Measurements from ENCODE around the gene RIMS4. TPM values are rescaled to one million over a fixed set of nuclear protein-coding genes. Genes with fewer than 3 reads are reported as not detected.
A peak's percentile ranks its signal among the peaks of the same experiment; 100 is the strongest.

RIMS4 gene
- total and polyA plus RNA-seq, 9 of the 15 experiments (the other 6 are each of a cell fraction or from before 2014, with no cell fraction given) = 0.04 TPM; not detected in 8

GRCh38 chr20:44735816-44736169, 74.6 kb downstream of the RIMS4 start (continued):
- TF ChIP-seq THAP12 (CRISPR knock-in tag; IDR thresholded peaks at IDR 0.05) (no peak), HDAC8 (tag; IDR thresholded peaks at IDR 0.05) (0 out of 2 replicates have a peak, but pooled peaks have one; percentile 60), FOXM1 (IDR thresholded peaks at IDR 0.05; ENCODE audit: low read depth) (no peak), FOXM1 (CRISPR knock-in tag; IDR thresholded peaks at IDR 0.05; ENCODE audit: low read depth) (no peak), ZNF449 (CRISPR knock-in tag; IDR thresholded peaks at IDR 0.05) (0 out of 2 replicates have a peak, but pooled peaks have one; percentile 45), AFF1 (IDR thresholded peaks at IDR 0.05; ENCODE audit: low read depth in 1 of 2, partially characterized antibody in 2 of 2) (no peak), KLF6 (CRISPR knock-in tag; IDR thresholded peaks at IDR 0.05; ENCODE audit: borderline replicate concordance) (peak; percentile 48; the same call in 1 of the 2 replicates), DMBX1 (CRISPR knock-in tag; IDR thresholded peaks at IDR 0.05; ENCODE audit: borderline replicate concordance) (peak; percentile 53; the same call in 1 of the 2 replicates), ZNF133 (CRISPR knock-in tag; IDR thresholded peaks at IDR 0.05) (no peak), ZMIZ1 (IDR thresholded peaks at IDR 0.05; ENCODE audit: low read depth in 2 of 2, low read length in 2 of 2) (no peak), ZNF395 (CRISPR knock-in tag; IDR thresholded peaks at IDR 0.05) (peak; percentile 65), FOXK1 (CRISPR knock-in tag; IDR thresholded peaks at IDR 0.05; ENCODE audit: borderline replicate concordance) (no peak), HOXB6 (CRISPR knock-in tag; IDR thresholded peaks at IDR 0.05; ENCODE audit: borderline replicate concordance) (no peak), ZNF311 (CRISPR knock-in tag; IDR thresholded peaks at IDR 0.05) (0 out of 2 replicates have a peak, but pooled peaks have one; percentile 50)
